CD1c-positive myeloid dendritic cell (primary cell): Measurements from ENCODE around the gene WNT8B.

Experiments
- DNase-seq: peaks from one replicate; pipeline ENCODE4 v3.0.0-alpha.2; 2016; ENCODE audit errors: extremely low spot score

The WNT8B gene

GRCh38 chr10:100519311-100520051, 56.7 kb downstream of the WNT8B start, which contains the start of gene SEC31B:
Gene SEC31B, minus strand, starts transcription at chr10:100519861. Its CDS starts 2,909 bp downstream, at chr10:100516952.
- no peak for DNase-seq

DNA sequence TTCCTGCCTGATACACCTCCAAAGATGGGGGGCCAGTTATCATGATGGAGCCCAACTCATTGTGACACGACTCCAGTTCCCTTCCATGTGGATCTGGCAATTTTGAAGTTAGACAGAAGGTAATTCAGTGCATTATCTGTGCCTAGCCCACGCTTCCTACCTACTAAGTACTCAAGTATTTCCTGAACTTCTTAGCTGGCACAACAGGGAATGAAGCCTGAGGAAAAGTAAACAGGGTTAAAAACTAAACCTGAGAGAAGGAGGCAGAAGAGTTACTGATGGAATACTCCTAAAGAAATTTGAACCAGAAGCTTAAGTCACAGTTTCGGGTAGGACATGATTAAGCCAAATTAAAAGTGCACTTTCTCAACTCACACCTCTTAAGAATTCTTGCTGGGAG, 58.0 kb downstream of the WNT8B start:
- DNase-seq: no peak

DNA sequence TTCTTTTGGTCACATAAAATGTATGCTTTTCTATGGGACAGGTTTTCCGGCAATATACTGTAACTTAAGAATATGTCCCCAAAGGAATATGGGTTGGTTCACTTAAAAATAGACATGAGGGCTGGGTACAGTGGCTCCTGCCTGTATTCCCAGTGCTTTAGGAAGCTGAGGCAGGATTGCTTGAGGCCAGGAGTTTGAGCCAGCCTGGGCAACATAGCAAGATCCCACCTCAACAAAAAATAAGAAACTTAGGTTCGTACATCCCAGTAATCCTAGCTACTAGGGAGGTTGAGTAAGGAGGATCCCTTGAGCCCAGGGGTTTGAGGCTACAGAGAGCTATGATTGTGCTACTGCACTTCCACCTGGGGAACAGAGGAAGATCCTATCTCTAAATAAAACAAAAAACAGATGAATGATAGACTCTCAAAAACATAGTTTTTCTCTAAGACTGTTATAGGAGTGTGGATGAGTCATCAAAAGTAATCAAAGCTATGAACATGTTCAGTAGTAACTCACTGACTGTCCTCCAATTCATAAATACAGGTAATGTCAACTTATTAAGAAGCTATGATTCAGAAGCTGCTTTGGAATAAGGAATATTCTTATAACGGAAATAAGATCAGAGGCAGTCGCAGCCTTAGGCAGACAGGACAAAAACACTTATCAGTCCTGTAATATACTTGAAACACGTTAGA, 59.4 kb downstream of the WNT8B start:
- no peak for DNase-seq

GRCh38 chr10:100522945-100523344, 60.1 kb downstream of the WNT8B start:
- no peak for DNase-seq

GRCh38 chr10:100524206-100524605, 61.4 kb downstream of the WNT8B start:
- DNase-seq: no peak

DNA sequence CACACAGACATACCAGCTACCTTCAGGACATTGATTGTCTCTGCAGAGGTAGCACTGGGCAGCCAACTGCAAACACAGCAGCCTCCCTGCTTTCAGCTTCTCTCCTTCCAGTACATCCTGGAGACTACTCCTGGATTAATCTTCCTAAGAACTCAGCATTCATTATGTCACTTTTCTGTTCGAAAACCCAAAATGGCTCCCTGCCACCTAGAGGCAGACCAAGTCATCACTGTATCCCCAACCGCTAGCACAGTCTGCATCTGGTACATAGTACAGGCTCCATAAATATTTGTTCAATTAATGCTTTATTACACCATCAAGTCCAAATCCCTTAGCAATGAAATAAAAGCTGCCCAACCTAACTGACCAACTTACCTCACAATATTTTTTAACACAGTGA, 61.8 kb downstream of the WNT8B start:
- no peak for DNase-seq

- DNase-seq: no peak
Measured at GRCh38 chr10:100528123-100528886, 65.5 kb downstream of the WNT8B start.

GRCh38 chr10:100528921-100529474, 66.2 kb downstream of the WNT8B start:
- DNase-seq: no peak

- DNase-seq: peak; percentile 90
Measured at GRCh38 chr10:100529475-100530298, 66.9 kb downstream of the WNT8B start, which contains the start of gene NDUFB8. Gene NDUFB8, minus strand, starts transcription at chr10:100529871. Its CDS starts 20 bp downstream, at chr10:100529851.

GRCh38 chr10:100531761-100532160, 69.0 kb downstream of the WNT8B start:
- no peak for DNase-seq
